ENCODE results near the gene TRERF1. TPM values are rescaled to one million over a fixed set of nuclear protein-coding genes. Genes with fewer than 3 reads are reported as not detected.
A peak's percentile ranks its signal among the peaks of the same experiment; 100 is the strongest.

Gene TRERF1
- total RNA-seq, 4 donors from 2014 or later = 14.7 to 22.0 (median 19.0) TPM

DNA sequence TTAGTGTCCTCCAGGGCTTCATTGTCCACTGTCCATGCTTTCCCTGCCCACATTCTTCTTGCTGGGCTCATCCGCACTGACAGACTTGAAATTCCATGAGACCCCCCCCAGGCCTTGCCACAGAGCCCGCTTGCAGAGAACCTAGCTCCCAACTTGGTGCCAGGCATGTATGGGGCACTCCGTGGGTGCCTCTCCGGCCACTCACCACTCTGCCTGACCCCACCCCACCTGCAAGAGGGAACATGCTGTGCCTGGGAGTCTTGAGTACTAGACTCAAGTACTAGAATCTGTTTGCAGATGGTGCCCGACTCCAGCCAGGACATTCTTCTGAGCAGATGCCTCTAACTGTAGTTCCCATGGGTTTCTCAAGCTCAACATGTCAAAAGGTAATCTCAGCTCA lies 47.9 kb downstream of the TRERF1 start:
- 69% methylated on average over 5 of the region's 5 CpGs for WGBS
- Histone ChIP-seq H3K4me1 (peaks cover 82% of the 10 kb centered on the region), H3K27me3 (no peaks in the 10 kb centered on the region), H3K4me3 (no peak overlapping the region), H3K9me3 (no peaks in the 10 kb centered on the region), H3K27ac (peak overlapping the region; percentile 74), H3K36me3 (no peaks in the 10 kb centered on the region)
- TF ChIP-seq, protein P1, sequence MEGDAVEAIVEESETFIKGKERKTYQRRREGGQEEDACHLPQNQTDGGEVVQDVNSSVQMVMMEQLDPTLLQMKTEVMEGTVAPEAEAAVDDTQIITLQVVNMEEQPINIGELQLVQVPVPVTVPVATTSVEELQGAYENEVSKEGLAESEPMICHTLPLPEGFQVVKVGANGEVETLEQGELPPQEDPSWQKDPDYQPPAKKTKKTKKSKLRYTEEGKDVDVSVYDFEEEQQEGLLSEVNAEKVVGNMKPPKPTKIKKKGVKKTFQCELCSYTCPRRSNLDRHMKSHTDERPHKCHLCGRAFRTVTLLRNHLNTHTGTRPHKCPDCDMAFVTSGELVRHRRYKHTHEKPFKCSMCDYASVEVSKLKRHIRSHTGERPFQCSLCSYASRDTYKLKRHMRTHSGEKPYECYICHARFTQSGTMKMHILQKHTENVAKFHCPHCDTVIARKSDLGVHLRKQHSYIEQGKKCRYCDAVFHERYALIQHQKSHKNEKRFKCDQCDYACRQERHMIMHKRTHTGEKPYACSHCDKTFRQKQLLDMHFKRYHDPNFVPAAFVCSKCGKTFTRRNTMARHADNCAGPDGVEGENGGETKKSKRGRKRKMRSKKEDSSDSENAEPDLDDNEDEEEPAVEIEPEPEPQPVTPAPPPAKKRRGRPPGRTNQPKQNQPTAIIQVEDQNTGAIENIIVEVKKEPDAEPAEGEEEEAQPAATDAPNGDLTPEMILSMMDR (IDR thresholded peaks at IDR 0.05) = no peak
- no peak for TF ChIP-seq POLR2AphosphoS5 (IDR thresholded peaks at IDR 0.05)
- TF ChIP-seq EP300 (IDR thresholded peaks at IDR 0.05) = no peak
- no peak for TF ChIP-seq POLR2A (IDR thresholded peaks at IDR 0.05)
- no peak for DNase-seq (ENCODE audit: low spot score in 2 of 2)

DNA sequence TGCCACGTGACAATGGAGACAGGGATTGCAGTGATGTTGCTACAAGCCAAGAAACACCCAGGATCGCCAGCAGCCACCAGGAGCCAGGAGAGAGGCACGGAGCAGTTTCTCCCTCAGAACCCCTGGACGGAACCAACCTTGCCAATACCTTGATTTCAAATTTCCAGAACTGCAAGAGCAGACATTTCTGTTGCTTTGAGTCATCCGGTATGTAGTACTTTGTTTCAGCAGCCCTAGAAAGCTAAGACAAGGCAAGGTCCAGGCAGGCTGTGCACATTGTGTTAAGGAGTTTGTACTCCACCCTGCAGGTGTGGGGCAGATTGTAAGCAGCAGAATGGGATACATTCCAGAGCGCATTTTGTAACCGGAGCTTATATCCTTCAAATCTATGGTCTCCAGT lies 48.3 kb downstream of the TRERF1 start:
- Histone ChIP-seq H3K36me3 (no peaks in the 10 kb centered on the region), H3K4me1 (peaks cover 82% of the 10 kb centered on the region), H3K4me3 (no peak overlapping the region), H3K27me3 (no peaks in the 10 kb centered on the region), H3K9me3 (no peaks in the 10 kb centered on the region), H3K27ac (peak overlapping the region; percentile 74)
- TF ChIP-seq POLR2AphosphoS5 (IDR thresholded peaks at IDR 0.05) = no peak
- TF ChIP-seq, protein P1 (IDR thresholded peaks at IDR 0.05) = no peak
- no peak for TF ChIP-seq POLR2A (IDR thresholded peaks at IDR 0.05)
- TF ChIP-seq EP300 (IDR thresholded peaks at IDR 0.05) = no peak
- no peak for DNase-seq (ENCODE audit: low spot score in 2 of 2)
- WGBS = 60% methylated on average over 7 of the region's 7 CpGs

DNA sequence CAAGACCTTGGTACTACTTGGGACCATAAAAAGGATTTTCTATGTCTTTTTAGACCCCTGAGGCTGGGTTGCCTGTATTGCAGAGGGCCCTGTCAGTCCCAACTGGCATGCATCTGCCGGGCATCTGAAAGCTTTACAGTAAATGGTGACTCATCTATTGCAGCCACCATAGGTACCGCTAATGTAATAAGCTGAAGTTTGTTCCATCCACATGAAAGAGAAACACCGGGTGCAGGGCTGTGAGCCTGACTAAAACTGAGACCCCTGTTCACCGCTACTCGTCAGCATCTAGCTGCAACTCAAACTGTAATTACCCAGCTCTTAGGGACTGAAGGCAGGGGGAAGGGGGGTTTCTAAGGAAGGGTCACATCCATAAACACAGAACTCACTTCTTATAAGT lies 49.5 kb downstream of the TRERF1 start:
- Histone ChIP-seq H3K36me3 (no peaks in the 10 kb centered on the region), H3K27ac (no peak overlapping the region), H3K9me3 (no peaks in the 10 kb centered on the region), H3K4me1 (peaks cover 74% of the 10 kb centered on the region), H3K27me3 (no peaks in the 10 kb centered on the region), H3K4me3 (no peak overlapping the region)
- TF ChIP-seq EP300 (IDR thresholded peaks at IDR 0.05) = no peak
- TF ChIP-seq, protein P1 (IDR thresholded peaks at IDR 0.05) = no peak
- no peak for TF ChIP-seq POLR2A (IDR thresholded peaks at IDR 0.05)
- 60% methylated on average over 5 of the region's 5 CpGs for WGBS
- DNase-seq (ENCODE audit: low spot score in 2 of 2) = no peak

DNA sequence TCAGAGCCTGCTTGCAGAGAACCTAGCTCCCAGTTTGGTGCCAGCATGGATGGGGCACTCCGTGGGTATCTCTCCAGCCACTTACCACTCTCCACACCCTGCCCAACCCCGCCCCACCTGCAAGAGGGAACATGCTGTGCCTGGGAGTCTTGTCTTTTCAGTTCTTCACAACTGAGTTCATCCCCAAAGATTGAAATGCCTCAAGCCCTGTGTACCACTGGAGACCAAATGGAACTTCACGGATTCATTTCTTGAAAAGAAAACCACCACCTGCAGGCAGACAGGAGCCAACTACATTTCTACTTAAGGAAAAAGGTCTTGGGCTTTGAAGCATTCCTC lies 50.1 kb downstream of the TRERF1 start:
- Histone ChIP-seq H3K9me3 (no peaks in the 10 kb centered on the region), H3K4me3 (no peak overlapping the region), H3K27ac (no peak overlapping the region), H3K36me3 (no peaks in the 10 kb centered on the region), H3K27me3 (no peaks in the 10 kb centered on the region), H3K4me1 (peaks cover 68% of the 10 kb centered on the region)
- TF ChIP-seq, protein P1 (IDR thresholded peaks at IDR 0.05) = no peak
- TF ChIP-seq POLR2A (IDR thresholded peaks at IDR 0.05) (no peak), POLR2AphosphoS5 (IDR thresholded peaks at IDR 0.05) (no peak), EP300 (IDR thresholded peaks at IDR 0.05) (no peak)
- DNase-seq (ENCODE audit: low spot score in 2 of 2) = no peak
- WGBS = 62% methylated on average over 3 of the region's 3 CpGs

DNA sequence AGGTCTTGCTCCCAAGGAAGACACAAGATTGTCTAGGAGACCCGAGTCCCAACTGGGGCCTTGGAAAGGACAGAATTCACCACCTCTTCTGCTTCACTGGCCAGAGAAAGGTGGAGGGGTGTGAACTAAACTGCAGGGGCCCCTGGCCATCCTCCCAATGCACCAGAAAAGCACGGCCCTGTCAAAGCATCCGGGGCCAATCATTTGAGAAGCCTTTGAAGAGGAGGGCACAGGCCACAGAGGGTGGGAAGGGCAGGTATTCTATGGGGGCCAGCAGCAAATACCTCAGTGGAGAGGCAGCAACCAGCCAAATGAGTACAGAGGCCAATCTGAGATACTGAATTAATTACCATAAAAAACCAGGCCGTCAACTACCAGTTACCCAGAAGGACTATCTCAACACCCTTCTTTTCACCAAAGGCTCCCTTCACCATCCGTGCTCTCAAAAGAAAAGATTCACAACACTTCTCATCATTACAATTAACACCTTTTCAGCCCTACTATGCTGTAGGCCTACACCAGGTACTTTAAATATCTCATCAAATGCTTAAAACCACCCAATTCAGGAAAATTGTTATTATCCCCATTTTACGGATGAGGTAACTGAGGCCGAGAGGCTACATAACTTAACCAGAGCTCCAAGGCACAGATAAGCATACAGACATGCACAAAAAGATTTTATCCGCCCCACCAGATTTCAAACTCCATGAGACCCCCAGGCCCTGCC lies 50.7 kb downstream of the TRERF1 start:
- peaks cover 63% of the 10 kb centered on the region for H3K4me1 ChIP-seq
- 70% methylated on average over 8 of the region's 8 CpGs for WGBS
- no peak overlapping the region for H3K4me3 ChIP-seq
- H3K27me3 ChIP-seq = no peaks in the 10 kb centered on the region
- H3K27ac ChIP-seq = no peak overlapping the region
- no peaks in the 10 kb centered on the region for H3K36me3 ChIP-seq
- DNase-seq (ENCODE audit: low spot score in 2 of 2) = no peak
- H3K9me3 ChIP-seq = no peaks in the 10 kb centered on the region
- TF ChIP-seq EP300 (IDR thresholded peaks at IDR 0.05) (no peak), POLR2AphosphoS5 (IDR thresholded peaks at IDR 0.05) (no peak), POLR2A (IDR thresholded peaks at IDR 0.05) (no peak)
- TF ChIP-seq, protein P1 (IDR thresholded peaks at IDR 0.05) = no peak

Measured in suprapubic skin (tissue), 4 donors.